HG03097 (cell line): Measurements from ENCODE around the gene MUC5AC.
"Not testable (repeated sequence)": the region's sequence is repeated elsewhere in the genome, so short reads cannot be mapped to it uniquely, and the experiment has no call there.

ENCODE experiments used
- ATAC-seq: cut with Tn5 transposase; IDR thresholded peaks from one replicate; pipeline ENCODE4 v1.9.1; 2021; ENCODE audit not compliant: unreplicated experiment, low FRiP score

MUC5AC gene

GRCh38 chr11:1247026-1247425 lies 89.3 kb downstream of the MUC5AC start:
- ATAC-seq, result not testable (repeated sequence)

GRCh38 chr11:1248951-1249350 lies 91.2 kb downstream of the MUC5AC start:
- ATAC-seq, result not testable (repeated sequence)

GRCh38 chr11:1250411-1250810 lies 92.7 kb downstream of the MUC5AC start:
- ATAC-seq, result not testable (repeated sequence)
